Measurements from ENCODE around the gene ATP5F1C.
A peak's percentile ranks its signal among the peaks of the same experiment; 100 is the strongest.
"Not testable (repeated sequence)": the region's sequence is repeated elsewhere in the genome, so short reads cannot be mapped to it uniquely, and the experiment has no call there.

ATP5F1C gene

DNA sequence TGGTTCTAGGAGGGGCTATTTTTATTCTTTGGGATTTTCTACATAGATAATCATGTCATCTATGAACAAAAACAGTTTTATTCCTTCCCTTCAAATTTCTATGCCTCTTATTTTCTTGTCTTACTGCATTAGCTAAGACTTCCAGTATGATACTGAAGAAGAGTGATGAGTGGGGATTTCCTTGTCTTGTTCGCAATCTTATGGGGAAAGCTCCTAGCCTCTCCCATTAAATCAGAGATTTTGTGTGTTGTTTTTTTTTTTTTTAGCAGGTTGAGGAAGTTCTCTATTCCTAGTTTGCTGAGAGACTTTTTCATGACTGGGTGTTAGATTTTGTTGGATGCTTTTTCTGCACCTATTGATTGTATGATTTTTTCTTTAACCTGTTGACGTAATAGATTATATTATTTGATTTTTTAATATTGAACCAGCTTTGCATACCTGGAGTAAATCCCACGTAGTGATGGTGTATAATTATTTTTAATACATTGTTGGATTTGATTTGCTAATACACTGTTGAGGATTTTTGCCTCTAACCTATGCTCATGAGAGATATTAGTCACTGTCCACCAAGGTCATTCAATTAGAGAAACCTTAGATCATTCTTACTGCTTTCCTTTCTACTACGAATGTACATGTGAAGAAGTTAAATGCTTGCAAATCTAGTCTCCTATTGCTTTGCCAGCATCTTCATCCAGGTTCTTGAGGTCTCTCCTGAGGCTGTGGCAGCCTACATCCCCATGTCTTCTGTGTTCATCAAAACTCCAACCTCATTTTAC lies 6.5 kb downstream of the ATP5F1C start:
- DNase-seq, result no peak

DNA sequence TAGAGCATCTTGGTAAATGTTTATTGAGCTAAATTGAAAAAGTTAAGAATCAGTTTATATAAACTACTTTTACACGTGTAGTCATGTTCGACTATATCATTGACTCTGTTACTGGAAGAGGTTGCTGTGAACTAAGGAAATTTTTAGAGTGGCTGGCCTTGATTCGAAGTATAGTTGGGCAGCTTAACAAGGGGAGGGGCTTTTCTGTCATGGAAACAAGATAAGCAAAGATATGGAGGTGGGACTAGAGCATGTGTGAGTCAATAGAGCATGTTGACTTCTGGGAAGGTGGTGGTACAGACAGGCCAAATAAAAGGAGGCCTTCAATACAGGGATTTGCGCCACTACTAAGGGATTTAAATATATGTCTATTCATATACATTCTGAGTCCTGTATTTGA lies 7.6 kb downstream of the ATP5F1C start:
- no peak for DNase-seq

DNA sequence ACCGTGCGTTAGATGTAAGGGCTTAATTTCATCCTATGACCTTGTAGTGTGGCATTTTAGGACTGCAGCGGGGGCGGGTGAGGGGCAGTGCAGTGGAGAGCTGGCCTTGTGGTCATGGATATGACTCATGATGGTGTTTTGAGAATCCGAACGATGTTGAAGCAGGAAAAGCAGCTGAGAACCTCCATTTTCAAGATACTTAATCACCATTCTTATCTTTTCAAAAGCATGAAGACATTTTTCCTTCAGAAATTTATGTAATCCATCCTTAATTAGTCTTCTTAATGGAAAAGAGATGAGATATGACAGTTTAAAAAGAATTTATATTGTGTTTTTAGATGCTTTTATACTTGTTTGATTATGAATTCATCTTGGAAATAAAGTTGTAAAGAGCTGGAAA lies 9.6 kb downstream of the ATP5F1C start:
- DNase-seq, result no peak

DNA sequence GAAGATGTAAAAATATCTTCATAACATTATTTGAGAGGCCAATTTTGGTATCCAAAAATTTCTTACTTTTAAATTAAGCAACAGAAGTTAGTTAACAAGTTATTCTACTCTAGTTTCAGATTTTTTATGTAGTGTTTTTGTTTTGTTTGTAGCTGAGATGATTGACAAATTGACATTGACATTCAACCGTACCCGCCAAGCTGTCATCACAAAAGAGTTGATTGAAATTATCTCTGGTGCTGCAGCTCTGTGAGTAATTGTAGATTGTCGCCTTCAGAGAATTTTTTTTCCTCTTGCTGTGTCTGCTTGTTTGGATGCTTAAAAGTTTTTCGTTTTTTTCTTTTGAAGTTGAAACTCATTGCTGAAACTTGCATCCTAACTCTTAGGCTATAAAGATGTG lies 14.6 kb downstream of the ATP5F1C start:
- no peak for DNase-seq

DNA sequence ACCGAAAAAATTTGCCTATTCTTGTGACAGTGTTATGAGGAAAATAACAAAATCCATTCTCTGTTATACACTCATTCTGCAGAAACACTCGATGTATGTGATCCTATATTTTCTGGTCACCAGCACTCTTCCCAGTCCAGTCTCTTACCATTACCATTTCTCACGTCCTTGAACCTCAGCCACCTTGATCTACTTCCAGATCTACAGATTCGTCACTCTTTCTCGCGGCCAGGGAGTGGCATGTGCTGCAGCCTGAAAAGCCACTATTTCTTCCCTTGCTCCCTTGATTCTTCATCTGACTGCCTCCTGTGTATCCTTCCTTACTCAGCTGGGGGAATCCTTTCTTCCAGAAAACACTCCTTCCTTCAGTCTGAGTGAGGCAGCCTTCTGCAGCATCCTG lies 16.2 kb downstream of the ATP5F1C start:
- no peak for DNase-seq

DNA sequence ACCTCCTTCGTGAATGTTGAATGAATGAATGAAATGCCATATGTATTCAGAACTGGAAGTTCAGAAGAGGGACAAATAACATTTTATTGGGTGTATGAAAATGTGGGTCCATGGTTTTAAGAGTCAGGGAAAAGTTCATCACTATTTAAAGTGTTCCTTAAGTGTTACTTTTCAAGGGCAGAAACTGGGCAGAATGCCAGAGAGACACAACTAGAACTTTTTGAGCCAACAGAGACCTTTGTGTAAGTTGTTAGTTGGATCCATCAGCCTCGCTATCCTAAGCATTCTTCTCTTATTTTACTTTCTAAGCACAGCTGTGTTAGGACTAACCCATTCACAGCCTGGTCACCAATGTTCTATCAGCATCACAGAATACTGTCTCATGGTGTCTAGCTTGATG lies 16.8 kb downstream of the ATP5F1C start:
- no peak for DNase-seq

DNA sequence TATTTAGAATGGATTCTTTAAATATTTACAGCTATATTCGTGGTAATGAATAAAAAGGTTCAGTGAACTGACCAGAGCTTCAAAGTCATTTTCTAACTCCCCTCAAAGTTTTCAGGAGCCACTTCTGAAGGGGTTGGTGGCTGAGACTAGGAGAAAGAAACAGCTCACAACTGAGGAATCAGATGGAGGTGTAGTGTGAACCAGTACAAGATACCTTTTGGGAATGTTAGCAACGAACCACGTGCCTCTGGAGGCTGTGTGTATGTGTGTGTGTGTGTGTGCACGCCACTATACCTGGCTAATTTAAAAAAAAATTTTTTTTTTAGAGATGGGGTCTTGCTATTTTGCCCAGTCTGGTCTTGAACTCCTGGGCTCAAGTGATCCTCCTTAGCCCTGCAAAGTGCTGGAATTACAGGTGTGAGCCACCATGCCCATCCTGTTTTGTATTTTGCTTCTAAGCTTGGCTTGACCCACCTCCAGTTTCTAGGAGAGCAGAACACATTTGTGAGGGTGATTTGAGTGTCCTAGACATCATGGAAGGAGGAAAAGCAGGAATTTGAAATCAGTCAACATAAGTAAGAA lies 20.8 kb downstream of the ATP5F1C start:
- no peak for DNase-seq

DNA sequence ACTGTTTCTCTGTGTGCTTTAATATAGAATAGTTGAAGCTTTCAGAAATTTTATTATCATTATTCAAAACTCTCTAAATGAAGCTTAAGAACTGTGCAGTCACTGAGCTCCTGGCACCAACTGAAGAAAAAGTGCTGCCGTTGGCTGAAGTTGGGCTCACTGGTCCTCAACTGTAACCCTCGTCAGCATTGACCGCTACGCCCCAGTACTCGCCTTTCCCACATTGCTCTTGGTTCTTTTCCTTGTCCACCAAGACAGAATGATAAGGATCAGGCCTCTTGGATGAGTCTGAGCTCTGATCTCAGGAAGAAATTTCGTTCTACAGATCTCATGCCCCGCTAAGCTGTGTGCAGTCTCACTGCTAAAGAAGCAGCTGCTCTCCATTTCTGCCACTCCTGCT lies 22.5 kb downstream of the ATP5F1C start:
- no peak for DNase-seq

DNA sequence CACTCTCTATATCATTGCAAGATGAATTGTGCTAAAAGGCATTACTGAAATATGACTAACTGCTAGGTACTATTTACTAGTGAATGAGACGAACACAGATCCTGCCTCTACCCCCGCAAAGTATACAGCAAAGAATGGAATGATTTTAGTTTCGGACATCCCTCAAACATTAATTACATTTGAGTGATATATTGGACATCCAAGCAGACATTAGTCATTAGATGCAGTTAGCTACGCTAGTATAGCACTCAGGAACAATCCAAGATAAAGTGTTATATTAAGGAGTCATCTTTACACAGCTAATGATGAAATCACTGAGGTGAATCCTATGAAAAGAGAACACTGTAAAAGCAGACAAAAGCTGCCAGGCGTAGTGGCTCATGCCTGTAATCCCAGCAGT lies 23.0 kb downstream of the ATP5F1C start:
- DNase-seq, result no peak

DNA sequence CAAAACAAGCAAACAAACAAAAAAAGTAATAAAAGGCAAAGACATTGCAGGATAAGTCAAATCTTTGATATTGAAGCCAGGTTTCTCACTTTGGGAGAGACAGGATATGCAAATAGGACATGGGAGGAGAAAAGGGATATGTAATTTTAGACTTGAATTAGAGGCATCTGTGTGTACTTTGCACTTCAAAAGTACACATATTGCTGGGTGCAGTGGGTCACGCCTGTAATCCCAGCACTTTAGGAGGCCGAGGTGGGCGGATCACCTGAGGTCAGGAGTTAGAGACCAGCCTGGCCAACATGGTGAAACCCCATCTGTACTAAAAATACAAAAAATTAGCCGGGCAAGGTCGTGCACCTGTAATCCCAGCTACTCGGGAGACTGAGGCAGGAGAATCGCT lies 23.8 kb downstream of the ATP5F1C start:
- not testable (repeated sequence) for DNase-seq

DNA sequence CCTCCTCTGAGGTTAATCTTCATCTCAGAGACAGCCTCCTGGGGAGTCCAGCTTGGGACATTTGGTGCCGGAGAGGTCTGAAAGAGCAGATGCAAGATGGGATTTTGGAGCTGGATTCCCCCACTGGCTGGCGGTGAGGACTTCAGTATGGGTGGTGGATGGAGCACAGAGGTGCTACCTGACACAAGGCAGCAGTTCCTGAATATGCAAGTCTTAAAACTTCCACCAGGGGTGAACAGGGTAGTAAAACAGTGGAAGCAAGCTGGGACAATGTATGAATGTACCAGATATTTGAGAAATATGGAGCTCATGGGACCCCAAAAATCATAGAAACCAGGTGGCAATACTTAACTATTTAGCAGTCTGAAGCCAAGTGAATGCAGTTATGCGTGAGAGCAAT lies 25.5 kb downstream of the ATP5F1C start:
- DNase-seq, result no peak

DNA sequence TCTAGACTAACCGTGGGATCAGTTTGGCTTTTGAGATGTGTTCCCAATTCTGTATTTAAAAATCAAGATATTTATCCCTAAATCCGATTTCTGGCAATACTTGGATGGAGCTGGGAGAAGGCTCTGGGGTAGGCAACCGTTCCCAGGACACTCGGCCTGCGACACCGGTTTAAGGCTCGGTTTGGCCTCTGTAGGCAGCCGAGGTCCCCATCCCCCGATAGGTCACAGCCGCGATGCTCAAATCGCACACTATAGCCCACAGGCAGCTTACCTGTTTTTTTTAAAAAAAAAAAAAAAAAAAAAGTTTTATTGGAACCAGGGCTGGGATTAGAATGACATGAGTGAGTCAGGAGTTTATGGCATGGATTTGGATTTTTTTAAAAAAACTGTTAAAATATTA lies 29.6 kb downstream of the ATP5F1C start:
- DNase-seq, result no peak

DNA sequence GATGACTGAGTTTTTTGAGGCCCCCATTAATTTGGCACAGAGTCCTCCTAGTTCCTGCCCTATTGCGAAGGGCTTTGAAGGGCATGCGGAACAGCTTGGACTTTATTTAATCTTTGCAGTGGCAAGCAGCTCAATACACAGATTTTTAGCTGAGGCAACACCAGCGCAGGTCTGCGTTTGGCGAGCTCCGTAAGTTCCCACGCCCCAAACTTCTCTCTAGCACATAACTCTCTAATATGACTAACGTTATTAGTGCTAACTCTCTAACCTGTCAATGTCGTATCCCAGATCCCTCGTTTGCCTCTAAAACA lies 30.0 kb downstream of the ATP5F1C start:
- no peak for DNase-seq

DNA sequence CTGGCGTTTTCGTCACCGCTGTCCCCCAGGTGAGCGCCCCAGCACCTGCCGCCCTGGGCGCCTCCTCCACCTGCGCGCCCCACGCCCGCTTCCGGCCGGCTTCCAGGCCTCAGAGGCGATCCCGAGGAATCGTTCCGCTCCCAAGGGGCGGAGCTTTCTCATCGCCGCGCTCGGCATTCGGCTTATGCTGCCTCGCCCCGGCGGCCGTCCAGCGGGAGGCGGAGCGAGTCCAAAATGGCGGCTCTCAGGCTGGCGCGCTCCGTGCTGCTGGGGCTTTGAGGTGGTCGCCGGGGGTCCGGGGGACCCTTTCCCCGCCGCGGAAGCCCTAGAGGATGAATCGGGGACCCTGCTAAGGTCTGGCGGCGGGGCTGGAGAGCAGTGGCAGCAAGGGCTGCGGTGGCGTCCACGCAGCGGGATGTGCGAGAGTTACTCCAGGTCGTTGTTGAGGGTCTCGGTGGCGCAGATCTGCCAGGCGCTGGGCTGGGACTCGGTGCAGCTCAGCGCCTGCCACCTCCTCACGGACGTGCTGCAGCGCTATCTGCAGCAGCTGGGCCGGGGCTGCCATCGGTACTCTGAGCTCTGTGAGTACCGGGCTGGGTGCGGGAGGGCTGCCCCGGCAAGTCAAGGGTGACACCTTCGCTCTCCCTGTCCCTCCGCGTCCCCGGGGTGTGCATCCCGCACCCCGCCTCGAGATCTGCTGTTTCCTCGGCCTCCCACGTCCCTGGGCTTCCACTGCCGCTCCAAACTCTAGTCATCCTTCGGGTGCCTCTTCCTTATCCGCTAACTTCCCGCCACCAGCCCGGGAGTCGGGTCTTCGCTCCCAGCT lies 30.5 kb downstream of the ATP5F1C start, which contains the start of gene TAF3:
TAF3 (plus strand) TSS at position 211 of the 826 bp plus-strand sequence; CDS start at position 416, 205 bp downstream.
- DNase-seq, result peak; percentile 88 to 91

DNA sequence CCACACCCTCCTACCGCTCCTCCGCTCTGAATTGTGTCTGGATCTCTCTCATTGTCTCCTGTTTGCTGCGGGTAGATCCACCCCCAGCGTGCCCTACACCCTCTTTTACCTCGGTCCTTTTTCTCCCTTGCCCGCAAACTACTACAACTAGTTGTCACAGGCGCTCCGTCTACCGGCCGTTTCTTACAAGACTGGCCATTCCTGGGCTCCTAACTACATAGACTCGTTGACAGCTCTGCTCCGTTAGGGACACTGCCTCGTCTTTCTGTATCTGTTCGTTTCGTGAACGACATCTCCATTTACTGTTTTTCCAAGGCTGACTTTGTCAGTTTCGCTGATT lies 31.1 kb downstream of the ATP5F1C start:
- peak; percentile 15 to 25 for DNase-seq

DNA sequence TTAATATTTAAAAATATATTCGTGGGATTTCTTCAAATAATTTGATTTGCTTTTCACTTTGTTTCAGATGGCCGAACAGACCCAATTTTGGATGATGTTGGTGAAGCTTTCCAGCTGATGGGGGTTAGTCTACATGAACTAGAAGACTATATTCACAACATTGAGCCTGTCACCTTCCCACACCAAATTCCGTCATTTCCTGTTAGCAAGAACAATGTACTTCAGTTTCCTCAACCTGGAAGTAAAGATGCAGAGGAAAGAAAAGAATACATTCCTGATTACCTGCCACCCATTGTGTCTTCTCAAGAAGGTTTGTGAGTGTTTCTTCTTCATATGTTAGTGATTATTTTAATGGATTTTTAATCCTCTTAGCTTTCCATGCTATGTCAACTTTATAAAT lies 36.3 kb downstream of the ATP5F1C start:
- no peak for DNase-seq

DNA sequence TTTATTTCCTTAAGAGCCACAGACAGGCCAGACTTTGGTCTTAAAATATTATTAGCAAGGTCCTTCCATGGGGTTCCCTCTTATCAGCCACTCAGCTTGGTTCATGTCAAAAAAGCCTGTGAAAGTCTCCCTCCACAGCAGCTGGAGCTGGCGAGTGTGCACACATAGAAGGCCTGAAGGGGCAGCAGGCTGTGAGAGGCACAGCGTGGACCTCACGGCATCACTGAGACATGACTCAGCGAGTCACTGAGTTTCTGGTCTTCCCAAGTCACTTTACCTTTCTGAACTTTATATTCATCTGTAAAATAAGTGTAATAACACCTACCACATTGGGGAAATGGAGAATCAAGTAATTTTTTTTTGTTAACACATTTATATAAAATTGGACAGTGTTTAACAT lies 39.0 kb downstream of the ATP5F1C start:
- DNase-seq, result no peak

DNA sequence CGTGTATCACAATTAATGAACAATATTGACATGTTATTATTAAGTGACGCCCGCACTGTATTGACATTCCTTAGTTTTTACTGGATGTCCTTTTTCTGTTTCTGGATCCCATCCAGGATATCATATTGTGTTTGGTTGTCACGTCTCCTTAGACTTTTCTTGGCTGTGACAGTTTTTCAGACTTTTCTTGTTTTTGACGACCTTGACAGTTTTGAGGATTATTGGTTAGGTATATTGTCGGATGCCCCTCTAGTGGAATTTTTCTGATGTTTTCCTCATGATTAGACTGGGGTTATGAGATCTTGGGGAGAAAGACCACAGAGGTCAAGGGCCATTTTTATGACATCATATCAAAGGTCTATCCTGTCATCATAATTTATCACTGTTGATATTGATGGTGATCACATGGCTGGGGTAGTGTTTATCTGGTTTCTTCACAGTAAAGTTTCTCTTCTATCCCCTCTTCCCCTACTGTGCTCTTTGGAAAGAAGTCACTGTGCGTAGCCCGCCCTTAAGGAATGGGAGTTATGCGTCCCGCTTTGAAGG lies 41.4 kb downstream of the ATP5F1C start:
- no peak for DNase-seq

DNA sequence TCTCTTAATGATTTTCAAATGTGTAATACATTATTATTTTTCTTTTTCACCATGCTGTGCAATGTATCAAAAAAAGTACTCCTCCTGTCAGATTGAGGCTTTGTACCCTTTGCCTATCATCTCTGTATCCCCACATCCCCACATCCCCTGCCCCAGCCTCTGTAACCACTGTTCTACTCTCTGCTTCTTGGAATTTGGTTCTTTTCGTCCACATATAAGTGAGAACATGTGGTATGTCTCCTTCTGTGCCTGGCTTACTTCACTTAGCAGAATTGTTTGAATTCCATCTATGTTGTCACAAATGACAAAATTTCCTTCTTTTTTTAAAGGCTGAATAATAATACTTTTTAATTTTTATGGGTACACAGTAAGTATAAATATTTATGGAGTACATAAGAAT lies 44.1 kb downstream of the ATP5F1C start:
- no peak for DNase-seq

DNA sequence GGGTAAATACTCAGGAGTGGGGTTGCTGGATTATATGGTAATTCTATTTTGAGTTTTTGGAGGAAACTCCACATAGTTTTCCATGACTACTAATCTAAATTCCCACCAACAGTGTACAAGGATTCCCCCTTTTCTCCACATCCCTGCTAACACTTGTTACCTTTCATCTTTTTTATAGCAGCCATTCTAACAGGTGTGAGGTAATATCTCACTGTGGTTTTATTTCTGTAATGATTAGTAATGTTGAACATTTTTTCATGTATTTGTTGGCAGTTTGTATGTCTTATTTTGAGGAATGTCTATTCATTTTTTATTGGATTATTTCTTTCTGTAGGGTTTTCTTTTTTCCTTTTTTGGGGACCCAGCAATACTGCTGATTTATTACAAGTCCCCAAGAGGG lies 45.2 kb downstream of the ATP5F1C start:
- DNase-seq, result no peak

DNA sequence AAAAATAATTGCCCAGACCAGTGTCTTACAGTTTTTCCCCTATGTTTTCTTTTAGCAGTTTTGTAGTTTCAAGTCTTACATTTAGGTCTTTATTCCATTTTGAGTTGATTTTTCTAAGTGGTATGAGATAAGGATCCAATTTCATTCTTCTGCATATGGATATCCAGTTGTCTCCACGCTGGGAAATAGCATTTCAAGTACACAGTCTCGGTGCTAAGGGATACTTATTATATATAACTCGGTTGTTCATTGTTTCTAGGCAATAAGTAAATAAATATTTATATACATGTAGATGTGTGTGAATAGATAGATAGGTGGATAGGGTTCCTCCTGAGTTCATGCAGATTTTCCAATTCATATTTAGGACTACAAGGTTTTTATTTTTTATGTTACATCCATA lies 46.3 kb downstream of the ATP5F1C start:
- no peak for DNase-seq

DNA sequence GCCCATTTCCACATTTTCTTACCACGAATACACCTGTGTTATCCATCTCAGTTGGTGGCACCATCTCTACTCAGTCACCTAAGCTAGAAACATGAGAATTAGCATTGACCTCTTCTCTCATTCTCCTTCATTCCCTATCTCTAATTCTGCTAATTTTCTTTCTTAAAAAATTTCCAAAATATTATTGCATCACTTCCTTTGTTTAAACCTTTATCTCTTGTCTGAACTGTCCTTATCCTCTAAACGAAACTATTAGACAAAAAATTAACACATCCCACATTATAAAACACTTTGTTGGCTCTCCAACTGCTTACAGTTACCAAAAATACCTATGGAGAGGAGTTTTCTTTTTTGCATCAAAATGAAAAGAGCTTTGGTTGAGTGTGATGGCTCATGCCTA lies 48.6 kb downstream of the ATP5F1C start:
- no peak for DNase-seq

DNA sequence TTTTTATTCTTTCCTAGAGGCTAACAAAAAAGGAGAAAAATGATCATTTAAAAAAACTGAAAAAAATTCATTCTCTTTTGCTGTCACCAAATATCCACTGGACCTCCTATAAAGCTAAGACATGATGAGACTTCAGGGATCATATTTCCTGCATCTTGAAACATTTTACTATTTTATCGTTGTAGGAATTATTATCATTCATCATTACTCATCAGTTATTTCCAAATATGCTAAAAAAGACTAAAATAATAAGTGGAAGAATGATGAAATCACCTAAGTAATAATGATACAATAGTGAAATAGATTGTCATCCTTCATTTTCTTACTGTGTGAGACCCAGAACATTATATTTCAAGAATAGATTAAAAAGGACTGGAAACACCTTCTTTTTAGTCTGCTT lies 58.6 kb downstream of the ATP5F1C start:
- DNase-seq, result no peak

DNA sequence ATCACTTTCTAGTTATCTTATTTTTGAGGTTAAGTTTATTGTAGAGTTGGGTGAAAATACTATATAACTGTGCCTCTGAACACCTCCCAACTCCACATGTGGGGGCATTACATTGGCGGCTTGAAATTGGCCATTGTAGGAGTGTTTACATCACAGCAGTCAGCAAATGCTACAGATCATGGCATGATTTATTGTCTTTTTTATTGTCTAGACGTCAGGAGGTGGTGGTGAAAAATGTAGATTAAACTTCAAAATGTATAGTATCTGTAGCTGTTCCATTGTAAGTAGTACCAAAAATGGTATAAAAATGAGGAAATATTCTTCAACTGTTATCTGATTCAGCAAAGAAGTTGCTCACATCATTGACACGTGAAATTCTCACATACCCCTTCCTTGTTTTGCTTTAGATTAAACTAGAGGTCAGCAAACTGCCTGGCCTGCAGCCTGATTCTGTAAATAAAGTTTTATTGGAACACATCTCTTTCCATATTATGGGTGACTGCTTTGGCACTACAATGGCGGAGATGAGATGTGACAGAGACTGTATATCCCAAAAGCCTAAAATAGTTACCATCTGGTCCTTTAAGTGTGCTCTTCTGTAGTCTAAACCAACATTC lies 65.4 kb downstream of the ATP5F1C start:
- no peak for DNase-seq
